HG03175 (cell line): ENCODE results near the gene TCHHL1.

Experiments used
- ATAC-seq: cut with Tn5 transposase; IDR thresholded peaks from one replicate; pipeline ENCODE4 v1.9.1; 2021; ENCODE audit warnings: mild to moderate bottlenecking, moderate library complexity; ENCODE audit not compliant: unreplicated experiment

Gene TCHHL1

DNA sequence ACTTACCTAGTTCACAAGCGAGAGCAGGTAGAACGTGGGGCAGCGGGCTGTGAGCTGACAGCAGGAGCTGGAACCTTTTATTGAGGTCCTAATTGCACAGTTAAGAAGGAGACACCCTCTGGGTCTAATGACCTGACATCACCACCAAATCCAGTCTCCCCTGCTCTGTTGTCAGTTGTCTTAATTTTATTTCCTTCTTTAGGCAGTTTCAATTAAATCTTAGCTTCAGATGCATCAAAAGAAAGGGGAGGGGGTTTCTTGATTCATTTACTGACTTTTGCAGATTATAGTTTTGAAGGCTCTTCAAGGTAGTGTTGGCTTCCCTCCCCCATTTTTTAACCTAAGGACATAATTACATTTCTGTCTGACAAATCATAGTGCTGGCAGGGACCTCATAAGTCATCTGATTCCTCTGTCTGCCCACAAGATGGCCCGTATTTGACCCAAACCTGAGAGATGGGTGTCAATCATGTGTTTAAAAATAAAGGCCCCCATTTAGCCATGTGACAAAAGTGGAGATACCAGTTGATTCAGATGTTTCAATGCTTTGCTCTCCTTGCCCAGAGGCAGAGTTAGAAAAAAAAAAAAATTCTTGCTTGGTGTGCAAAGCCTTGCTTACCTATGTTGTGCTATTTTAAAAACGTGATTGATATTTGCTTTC is at the start of gene TCHHL1:
TSS of gene TCHHL1 (minus strand) at position 51 of the 661 bp plus-strand sequence. CDS start 921 bp downstream, outside the sequence.
- ATAC-seq = no peak

DNA sequence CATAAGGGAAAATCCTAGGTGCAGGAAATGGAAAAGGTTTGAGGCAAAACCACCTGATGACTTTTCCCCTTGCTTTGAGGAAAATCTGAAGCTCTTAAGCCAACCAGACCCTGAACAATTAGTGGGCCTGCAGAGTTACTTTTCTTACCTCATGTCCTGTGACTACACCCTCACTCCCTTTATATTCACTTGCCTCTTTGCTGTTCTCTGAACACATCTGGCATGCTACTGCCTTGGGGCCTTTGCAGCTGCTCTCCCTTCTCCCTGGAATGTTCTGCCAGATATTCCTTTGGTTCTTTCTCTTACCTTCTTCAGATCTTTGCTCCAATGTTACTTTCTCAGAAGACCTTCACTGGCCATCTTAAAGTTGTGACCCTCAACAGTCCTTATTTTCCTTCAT is 48.4 kb upstream of the TCHHL1 start:
- no peak for ATAC-seq

DNA sequence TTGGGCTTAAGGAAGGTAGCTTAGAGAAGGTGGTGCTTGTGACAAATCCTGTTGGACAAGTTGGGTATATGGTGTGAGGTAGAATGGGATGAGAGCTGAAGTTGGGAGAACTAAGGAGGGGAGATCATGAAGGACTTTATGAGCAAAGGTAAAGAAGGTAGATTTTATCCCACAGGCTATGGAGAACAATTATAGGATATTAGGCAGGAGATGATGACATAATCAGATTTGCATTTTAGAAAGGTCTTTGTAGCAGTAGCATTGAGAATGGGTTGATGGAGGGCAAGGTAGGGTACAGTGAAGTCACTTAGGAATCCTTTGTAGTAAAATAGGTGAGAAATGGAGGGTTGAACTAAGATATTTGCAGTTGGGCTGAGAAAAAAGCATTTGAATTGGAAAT is 41.3 kb upstream of the TCHHL1 start:
- ATAC-seq = no peak

DNA sequence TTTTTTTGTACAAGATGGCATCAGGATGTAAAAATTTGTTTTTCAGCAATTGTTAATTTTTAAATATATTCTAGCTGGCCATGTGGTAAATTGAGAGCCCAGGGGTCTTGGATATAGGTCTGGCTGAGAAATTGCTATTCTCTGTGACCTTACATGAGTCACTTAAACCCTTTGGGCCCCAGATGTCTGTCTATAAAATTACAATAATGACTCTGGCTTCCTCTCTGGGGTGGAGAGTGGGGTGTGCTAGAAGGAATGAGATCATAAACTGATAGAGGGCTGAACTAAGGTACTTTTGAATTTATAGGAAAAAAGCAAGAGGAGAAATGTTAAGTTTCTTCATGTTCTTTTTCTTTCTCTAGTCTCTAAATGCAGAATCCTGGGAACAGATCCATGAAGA is 38.8 kb upstream of the TCHHL1 start:
- ATAC-seq = no peak

DNA sequence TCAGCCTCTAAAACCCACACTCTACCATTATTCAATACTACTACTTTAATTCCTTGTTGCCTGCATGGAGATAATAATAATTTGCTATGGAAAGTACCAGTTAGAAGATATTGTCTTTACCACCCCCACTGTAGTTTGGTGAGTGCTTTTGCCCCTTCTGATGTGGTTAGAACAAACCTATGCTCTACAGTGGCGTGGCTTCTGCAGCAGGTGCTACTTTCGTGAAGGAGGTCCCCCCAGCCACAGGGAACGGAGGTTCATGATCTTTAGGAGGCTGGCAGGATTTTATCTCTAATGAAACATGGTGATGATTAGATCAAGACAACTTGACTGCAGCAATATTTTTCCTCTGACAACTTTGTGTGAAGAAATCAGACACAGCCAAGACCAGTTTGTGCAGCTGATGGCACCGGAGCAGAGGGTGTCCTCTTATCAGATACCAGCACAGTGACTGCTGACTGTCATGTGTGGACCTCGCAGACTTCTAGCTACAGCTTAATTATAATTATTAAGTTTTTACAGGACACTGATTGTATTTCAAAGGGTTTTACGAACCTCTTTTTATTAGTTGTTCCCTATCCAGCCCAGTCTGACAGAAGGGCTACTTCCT is 37.1 kb upstream of the TCHHL1 start:
- no peak for ATAC-seq

DNA sequence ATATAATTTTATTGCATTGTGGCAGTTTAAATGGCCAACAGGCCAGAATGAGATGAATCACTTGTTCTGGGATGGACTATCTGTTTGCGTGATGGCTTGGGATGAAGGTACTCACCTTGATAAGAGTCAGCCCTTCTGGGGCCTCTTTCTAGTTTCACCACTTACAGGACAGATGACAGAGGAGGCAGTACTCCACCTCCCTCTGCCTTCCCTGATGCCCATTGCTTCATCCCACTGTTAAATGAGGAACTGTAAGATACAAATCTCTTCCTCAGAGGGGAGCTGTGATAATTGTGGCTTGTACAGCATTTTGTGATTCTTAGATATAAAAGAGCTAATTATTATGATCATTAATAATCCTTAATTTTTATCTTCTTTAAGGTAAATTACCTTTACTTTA is 30.1 kb upstream of the TCHHL1 start:
- no peak for ATAC-seq

DNA sequence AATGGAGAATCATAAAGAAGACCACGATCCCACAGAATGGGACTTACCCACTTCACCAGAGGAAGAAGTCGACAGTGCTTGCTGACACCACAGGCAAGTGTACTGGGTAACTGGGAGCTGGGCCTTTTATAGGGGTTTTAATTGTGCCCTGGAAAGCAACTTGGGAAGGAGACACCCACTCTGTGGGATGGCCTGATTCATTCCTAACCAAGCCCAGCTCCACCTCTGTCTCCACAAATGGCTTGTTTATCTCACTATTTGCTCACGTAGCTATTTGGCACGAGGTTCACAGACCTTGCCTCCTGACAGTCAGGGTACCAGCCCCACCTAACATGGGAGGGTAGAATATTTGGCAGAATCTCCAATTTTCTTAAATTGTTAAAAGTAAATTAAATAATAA is 26.5 kb upstream of the TCHHL1 start, which contains the start of gene TCHH:
TSS of gene TCHH (minus strand) at position 101 of the 400 bp plus-strand sequence. CDS start 1,364 bp downstream, outside the sequence.
- ATAC-seq = no peak

DNA sequence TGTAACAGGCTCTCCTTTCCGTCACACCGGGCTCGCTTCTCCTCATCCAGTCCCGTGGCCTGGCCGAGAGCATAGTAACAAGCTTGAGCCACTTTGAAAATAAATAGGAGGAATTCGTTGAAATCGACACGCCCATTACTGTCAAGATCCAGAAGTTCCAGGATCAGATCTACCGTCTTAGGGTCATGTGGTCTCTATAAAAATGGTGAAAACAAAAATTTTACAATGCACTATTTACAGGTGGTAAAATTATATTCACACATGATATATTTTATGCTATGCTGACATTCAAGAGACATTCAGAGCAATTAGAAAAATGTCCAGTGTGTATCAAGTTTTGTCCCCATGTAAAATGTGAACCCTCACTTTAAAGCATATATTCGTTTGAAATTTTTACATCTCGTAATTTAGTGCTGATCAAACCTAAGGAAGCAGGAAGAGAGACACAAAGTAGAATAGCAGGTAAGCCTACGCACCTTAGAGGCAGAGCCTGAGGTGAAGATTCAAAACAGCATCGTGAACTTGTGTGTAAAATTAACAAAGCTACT is 24.1 kb upstream of the TCHHL1 start:
- no peak for ATAC-seq

DNA sequence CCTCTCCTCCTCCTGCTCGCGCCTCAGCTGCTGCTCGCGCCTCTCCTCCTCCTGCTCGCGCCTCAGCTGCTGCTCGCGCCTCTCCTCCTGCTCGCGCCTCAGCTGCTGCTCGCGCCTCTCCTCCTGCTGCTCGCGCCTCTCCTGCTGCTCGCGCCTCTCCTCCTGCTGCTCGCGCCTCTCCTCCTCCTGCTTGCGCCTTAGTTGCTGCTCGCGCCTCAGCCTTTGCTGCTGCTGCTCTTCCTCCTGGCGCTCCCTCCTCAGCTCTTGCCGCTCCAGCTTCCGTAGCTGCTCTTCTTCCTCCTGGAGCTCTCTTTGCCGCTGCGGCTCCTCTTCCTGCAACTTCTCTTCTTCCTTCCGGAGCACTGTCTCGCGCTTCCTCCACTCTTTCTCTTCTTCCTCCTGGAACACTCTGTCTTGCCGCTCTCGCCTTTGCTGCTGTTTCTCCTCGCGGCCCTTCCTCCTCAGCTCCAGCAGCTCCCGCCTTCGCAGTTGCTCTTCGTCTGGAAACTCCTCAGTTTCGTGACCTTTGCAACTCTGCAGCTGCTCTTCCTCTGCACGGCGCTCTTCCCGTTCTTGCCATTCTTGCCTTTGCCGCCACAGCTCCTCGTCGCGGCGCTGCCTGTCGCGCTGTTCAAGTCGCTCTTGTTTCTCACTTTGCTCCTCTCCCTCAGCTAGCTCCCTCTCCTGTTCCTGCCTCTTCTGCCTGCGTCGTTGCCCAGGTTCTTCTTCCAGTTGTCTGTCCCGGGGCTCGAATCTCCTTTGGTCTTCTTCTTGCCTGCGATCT is 23.4 kb upstream of the TCHHL1 start:
- ATAC-seq = no peak

DNA sequence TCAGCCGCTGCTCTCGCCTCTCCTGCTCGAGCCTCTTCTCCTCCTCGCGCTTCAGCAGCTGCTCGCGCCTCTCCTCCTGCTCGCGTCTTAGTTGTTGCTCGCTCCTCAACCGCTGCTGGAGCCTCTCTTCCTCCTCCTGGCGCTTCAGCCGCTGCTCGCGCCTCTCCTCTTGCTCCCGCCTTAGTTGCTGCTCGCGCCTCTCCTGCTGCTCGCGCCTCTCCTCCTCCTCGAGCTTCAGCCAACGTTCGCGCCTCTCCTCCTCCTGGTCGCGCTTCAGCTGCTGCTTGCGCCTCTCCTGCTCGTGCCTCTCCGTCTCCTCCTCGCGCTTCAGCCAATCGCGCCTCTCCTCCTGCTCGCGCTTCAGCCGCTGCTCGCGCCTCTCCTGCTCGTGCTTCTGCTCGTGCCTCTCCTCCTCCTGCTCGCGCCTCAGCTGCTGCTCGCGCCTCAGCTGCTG is 22.7 kb upstream of the TCHHL1 start:
- ATAC-seq = no peak

DNA sequence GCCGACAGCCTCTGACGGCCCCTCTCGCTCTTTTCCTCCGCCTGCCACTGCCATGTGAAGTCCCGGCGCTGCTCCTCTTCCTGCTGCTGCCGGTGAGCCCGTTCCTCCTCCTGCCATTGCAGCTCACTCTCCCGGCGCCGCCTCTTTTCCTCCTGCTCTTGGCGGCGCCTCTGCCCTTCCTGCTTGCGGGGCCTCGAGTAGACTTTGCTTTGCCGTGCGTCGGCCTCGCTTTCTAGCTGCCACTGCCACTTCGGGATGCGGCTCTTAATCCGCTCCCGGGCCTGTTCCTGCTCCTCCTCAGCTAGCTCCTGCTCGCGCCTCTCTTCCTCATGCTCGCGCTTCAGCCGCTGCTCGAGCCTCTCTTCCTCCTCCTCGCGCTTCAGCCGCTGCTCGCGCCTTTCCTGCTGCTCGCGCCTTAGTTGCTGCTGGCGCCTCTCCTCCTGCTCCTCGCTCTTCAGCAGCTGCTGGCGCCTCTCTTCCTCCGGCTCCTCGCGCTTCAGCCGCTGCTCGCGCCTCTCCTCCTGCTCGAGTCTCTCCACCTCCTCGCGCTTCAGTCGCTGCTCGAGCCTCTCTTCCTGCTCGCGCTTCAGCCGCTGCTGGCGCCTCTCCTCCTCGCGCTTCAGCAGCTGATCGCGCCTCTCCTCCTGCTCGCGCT is 22.1 kb upstream of the TCHHL1 start:
- no peak for ATAC-seq

DNA sequence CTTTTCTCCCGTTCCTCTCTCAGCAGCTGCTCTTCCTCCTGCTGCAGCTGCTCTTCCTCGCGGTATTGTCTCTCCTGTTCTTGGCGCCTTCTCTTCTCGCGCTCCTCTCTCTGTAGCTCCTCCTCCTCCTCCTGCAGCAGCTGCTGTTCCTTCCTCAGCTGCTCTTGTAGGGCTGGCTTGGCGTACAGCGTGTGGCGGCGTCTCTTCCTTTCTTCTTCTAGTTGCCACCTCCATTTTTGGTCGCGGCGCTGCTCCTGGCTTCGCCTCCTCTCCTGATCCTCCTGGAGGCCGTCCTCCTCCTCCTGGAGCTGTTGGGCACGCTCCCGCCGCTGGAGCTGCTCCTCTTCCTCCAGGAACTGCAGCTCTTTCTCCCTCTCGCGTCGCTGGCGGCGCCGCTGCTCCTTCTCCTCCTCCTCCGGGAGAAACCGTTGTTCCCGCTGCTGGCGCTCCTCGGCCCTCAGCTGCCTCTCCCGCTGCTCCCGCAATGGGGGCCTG is 21.5 kb upstream of the TCHHL1 start:
- ATAC-seq = no peak

DNA sequence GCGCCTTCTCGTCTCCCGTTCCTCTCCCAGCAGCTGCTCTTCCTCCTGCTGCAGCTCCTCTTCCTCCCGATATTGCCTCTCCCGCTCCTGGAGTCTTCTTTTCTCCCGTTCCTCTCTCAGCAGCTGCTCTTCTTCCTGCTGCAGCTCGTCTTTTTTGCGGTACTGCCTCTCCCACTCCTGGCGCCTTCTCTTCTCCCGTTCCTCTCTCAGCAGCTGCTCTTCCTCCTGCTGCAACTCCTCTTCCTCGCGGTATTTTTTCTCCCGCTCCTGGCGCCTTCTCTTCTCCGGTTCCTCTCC is 21.1 kb upstream of the TCHHL1 start:
- no peak for ATAC-seq

DNA sequence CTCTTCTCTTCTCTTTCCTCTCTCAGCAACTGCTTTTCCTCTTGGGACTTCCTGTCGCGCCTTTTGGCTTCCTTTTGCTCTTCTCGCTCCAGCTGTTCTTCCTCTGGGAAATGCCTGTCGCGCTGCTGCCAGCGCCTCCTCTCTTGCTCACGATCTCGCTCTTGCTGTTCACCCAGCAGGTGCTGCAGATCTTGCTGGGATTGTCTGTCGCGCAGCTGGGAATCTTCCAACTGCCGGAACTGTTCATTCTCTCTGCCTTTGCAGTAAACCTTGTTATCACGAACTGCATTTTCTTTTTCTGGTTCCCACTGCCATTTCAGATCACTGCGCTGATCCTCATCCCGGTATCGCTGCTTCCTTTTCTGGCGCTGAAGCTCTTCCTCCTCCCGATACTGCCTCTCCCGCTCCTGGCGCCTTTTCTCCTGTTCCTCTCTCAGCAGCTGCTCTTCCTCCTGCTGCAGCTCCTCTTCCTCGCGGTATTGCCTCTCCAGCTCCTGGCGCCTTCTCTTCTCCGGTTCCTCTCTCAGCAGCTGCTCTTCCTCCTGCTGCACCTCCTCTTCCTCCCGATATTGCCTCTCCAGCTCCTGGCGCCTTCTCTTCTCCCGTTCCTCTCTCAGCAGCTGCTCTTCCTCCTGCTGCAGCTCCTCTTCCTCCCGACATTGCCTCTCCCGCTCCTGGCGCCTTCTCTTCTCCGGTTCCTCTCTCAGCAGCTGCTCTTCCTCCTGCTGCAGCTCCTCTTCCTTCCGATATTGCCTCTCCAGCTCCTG is 20.6 kb upstream of the TCHHL1 start:
- no peak for ATAC-seq

DNA sequence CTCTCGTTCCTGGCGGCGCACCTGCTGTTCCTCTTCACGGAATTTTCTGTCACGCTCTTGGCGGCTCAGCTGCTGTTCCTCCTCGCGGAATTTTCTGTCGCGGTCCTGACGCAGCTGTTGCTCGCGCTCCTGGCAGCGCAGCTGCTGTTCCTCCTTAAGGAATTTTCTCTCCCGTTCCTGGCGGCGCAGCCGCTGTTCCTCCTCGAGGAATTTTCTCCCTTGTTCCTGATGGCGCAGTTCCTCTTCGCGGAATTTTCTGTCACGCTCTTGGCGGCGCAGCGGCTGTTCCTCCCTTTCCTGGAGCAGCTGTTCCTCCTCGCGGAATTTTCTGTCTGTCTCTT is 20.0 kb upstream of the TCHHL1 start:
- no peak for ATAC-seq

DNA sequence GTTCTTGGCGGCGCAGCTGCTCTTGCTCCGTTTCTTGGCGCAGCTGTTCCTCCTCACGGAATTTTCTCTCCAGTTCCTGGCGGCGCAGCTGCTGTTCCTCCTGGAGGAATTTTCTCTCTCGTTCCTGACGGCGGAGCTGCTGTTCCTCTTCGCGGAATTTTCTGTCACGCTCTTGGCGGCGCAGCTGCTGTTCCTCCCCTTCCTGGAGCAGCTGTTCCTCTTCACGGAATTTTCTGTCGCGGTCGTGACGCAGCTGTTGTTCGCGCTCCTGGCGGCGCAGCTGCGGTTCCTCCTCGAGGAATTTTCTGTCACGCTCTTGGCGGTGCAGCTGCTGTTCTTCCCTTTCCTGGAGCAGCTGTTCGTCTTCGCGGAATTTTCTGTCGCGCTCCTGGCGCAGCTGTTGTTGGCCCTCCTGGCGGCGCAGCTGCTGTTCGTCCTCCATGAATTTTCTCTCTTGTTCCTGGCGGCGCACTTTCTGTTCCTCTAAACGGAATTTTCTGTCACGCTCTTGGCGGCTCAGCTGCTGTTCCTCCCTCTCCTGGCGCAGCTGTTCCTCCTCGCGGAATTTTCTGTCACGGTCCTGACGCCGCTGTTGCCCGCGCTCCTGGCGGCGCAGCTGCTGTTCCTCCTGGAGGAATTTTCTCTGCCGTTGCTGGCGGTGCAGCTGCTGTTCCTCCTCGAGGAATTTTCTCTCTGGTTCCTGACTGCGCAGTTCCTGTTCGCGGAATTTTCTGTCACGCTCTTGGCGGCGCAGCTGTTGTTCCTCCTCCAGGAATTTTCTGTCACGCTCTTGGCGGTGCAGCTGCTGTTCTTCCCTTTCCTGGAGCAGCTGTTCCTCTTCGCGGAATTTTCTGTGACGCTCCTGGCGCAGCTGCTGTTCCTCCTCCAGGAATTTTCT is 19.4 kb upstream of the TCHHL1 start:
- no peak for ATAC-seq

DNA sequence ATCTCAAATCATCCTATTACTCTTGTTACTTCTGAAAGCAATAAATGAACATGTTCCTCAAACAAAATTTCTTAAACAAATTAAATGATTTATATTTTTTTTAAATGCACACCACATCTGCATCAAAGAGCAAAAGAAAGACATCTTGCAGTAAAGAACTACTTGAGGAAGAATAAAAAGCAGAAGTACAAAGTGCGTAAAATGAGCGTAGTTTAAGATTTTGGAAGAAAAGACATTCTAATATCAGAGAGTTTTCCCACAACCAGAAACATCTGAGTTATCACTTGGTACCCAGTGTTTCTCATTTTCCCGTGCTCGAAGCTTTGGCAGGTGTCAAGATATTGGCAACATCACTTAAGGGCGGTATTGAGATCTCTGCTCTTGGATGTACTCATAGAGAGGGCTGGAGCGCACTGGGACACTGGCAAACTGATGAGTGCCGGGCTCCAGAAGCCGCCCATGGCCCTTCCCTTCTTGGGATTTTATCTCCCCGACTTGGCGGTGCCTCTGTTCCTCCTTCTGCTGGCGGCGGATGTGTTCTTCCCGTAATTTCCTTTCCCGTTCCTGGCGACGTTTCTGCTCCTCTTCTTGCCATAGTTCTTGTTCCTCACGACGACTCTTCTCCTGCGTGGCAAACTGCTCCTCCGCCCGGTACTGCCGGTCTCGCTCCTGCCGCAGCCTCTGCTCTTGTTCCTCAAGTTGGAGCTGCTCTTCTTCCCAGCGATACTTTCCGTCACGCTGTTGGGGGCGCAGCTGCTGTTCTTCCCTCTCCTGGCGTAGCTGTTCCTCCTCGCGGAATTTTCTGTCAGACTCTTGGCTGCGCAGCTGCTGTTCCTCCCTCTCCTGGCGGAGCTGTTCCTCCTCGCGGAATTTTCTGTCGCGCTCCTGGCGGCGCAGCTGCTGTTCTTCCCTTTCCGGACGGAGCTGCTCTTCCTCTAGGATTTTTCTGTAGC is 18.4 kb upstream of the TCHHL1 start:
- no peak for ATAC-seq

DNA sequence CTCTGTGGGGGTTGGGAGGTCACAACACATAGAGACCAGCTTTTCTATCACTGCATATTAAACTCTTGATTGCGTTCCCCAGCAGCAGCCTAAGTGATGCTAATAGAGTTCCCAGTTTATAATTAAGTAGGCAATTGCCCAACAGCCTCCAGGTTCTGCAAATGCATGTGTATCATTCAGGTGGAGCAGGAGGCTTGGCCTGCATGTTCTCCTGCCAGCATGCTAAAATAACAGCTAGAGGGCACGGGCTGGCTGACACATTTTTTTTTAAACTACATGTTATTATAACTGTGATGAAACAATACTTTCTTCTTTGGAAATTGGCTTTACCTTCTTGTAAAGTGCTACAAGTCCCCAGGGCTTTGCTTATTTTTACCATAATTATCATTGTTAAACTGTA is 16.0 kb upstream of the TCHHL1 start:
- ATAC-seq = no peak
